Measurements from ENCODE around the gene ZC3H13.

ZC3H13 gene

DNA sequence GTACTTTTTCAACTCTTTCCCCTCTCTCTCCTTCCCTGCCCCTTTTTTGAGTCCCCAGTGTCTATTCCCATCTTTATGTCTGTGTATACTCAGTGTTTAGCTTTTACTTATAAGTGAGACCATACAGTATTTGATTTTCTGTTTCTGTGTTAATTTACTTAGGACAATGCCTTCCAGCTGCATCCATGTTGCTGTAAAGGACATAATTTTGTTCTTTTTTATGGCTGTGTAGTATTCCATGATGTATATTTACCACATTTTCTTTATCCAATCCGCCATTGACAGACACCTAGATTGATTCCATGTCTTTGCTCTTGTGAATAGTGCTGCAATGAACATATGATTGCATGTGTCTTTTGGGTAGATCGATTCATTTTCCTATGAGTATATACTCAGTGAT, 10.7 kb upstream of the ZC3H13 start:
- H3K9me2 ChIP-seq (replicated peaks; ENCODE audit: control insufficient read depth, low read length) = no peaks in the 10 kb centered on the region
- H3K4me2 ChIP-seq (ENCODE audit: low read length) = no peak overlapping the region
- no peaks in the 10 kb centered on the region for H3K4me1 ChIP-seq (ENCODE audit: control insufficient read depth, low read length)
- TF ChIP-seq, protein P1, sequence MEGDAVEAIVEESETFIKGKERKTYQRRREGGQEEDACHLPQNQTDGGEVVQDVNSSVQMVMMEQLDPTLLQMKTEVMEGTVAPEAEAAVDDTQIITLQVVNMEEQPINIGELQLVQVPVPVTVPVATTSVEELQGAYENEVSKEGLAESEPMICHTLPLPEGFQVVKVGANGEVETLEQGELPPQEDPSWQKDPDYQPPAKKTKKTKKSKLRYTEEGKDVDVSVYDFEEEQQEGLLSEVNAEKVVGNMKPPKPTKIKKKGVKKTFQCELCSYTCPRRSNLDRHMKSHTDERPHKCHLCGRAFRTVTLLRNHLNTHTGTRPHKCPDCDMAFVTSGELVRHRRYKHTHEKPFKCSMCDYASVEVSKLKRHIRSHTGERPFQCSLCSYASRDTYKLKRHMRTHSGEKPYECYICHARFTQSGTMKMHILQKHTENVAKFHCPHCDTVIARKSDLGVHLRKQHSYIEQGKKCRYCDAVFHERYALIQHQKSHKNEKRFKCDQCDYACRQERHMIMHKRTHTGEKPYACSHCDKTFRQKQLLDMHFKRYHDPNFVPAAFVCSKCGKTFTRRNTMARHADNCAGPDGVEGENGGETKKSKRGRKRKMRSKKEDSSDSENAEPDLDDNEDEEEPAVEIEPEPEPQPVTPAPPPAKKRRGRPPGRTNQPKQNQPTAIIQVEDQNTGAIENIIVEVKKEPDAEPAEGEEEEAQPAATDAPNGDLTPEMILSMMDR (IDR thresholded peaks at IDR 0.05; ENCODE audit: low read depth, low read length, poor library complexity, severe bottlenecking) = no peak
- TF ChIP-seq EZH2phosphoT487 (IDR thresholded peaks at IDR 0.05; ENCODE audit: borderline replicate concordance, low read length) = no peak
- no peaks in the 10 kb centered on the region for H3K79me2 ChIP-seq (ENCODE audit: control insufficient read depth, low read length)
- H3K27me3 ChIP-seq (ENCODE audit: control insufficient read depth, low read length) = no peaks in the 10 kb centered on the region
- H3K27ac ChIP-seq (ENCODE audit: low read depth, low read length) = no peak overlapping the region
- no peaks in the 10 kb centered on the region for H3K9me3 ChIP-seq (ENCODE audit: control insufficient read depth, insufficient read depth, low read length)
- H3K4me3 ChIP-seq (ENCODE audit: low read length) = no peak overlapping the region
- H4K20me1 ChIP-seq (ENCODE audit: control insufficient read depth, insufficient read depth, low read depth, low read length) = no peaks in the 10 kb centered on the region
- no peaks in the 10 kb centered on the region for H3K36me3 ChIP-seq (ENCODE audit: control insufficient read depth, low read length)
- no peaks in the 10 kb centered on the region for H3F3A ChIP-seq (ENCODE audit: control insufficient read depth, insufficient read depth)

- no peaks in the 10 kb centered on the region for H3F3A ChIP-seq (ENCODE audit: control insufficient read depth, insufficient read depth)
- TF ChIP-seq, protein P1 (IDR thresholded peaks at IDR 0.05; ENCODE audit: low read depth, low read length, poor library complexity, severe bottlenecking) = no peak
- H3K4me2 ChIP-seq (ENCODE audit: low read length) = no peak overlapping the region
- H3K9me2 ChIP-seq (replicated peaks; ENCODE audit: control insufficient read depth, low read length) = no peaks in the 10 kb centered on the region
- H3K36me3 ChIP-seq (ENCODE audit: control insufficient read depth, low read length) = no peaks in the 10 kb centered on the region
- no peaks in the 10 kb centered on the region for H3K79me2 ChIP-seq (ENCODE audit: control insufficient read depth, low read length)
- no peaks in the 10 kb centered on the region for H3K9me3 ChIP-seq (ENCODE audit: control insufficient read depth, insufficient read depth, low read length)
- H3K27ac ChIP-seq (ENCODE audit: low read depth, low read length) = no peak overlapping the region
- H3K4me3 ChIP-seq (ENCODE audit: low read length) = no peak overlapping the region
- peaks cover 4% of the 10 kb centered on the region for H3K4me1 ChIP-seq (ENCODE audit: control insufficient read depth, low read length)
- no peaks in the 10 kb centered on the region for H3K27me3 ChIP-seq (ENCODE audit: control insufficient read depth, low read length)
- no peaks in the 10 kb centered on the region for H4K20me1 ChIP-seq (ENCODE audit: control insufficient read depth, insufficient read depth, low read depth, low read length)
Observed at GRCh38 chr13:46062185-46062584, 9.6 kb upstream of the ZC3H13 start.

DNA sequence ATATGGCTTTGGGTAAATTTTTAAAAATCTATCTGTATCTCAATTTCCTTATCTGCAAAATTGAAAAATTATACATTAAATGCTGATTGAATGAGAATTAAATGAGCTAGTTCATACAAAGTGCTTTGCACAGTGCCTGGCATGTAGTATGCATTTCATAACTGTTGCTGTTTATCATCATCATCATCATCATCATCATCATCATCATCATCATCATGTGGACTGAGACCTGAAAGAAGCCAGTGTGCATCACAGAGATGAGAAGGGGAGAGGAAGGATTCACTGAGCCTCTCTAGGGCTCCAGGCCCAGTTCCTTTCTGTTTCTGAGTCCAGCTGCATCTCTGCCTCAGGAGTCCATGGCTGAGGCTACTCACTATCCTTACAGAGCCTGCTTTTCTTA, 6.9 kb upstream of the ZC3H13 start:
- Histone ChIP-seq H3K4me1 (ENCODE audit: control insufficient read depth, low read length) (peaks cover 12% of the 10 kb centered on the region), H3K4me3 (ENCODE audit: low read length) (no peak overlapping the region), H3K36me3 (ENCODE audit: control insufficient read depth, low read length) (no peaks in the 10 kb centered on the region), H3K27me3 (ENCODE audit: control insufficient read depth, low read length) (no peaks in the 10 kb centered on the region), H3K79me2 (ENCODE audit: control insufficient read depth, low read length) (no peaks in the 10 kb centered on the region), H3K9me3 (ENCODE audit: control insufficient read depth, insufficient read depth, low read length) (no peaks in the 10 kb centered on the region), H3F3A (ENCODE audit: control insufficient read depth, insufficient read depth) (no peaks in the 10 kb centered on the region), H3K27ac (ENCODE audit: low read depth, low read length) (no peak overlapping the region), H4K20me1 (ENCODE audit: control insufficient read depth, insufficient read depth, low read depth, low read length) (no peaks in the 10 kb centered on the region), H3K9me2 (replicated peaks; ENCODE audit: control insufficient read depth, low read length) (no peaks in the 10 kb centered on the region), H3K4me2 (ENCODE audit: low read length) (no peak overlapping the region)
- TF ChIP-seq, protein P1 (IDR thresholded peaks at IDR 0.05; ENCODE audit: low read depth, low read length, poor library complexity, severe bottlenecking) = no peak
- TF ChIP-seq EZH2phosphoT487 (IDR thresholded peaks at IDR 0.05; ENCODE audit: borderline replicate concordance, low read length) = no peak

- Histone ChIP-seq H3K4me1 (ENCODE audit: control insufficient read depth, low read length) (peaks cover 21% of the 10 kb centered on the region), H3K9me3 (ENCODE audit: control insufficient read depth, insufficient read depth, low read length) (no peaks in the 10 kb centered on the region), H3F3A (ENCODE audit: control insufficient read depth, insufficient read depth) (no peaks in the 10 kb centered on the region), H3K9me2 (replicated peaks; ENCODE audit: control insufficient read depth, low read length) (no peaks in the 10 kb centered on the region), H3K4me2 (ENCODE audit: low read length) (no peak overlapping the region), H3K4me3 (ENCODE audit: low read length) (no peak overlapping the region), H4K20me1 (ENCODE audit: control insufficient read depth, insufficient read depth, low read depth, low read length) (no peaks in the 10 kb centered on the region), H3K79me2 (ENCODE audit: control insufficient read depth, low read length) (peaks cover 10% of the 10 kb centered on the region), H3K27me3 (ENCODE audit: control insufficient read depth, low read length) (no peaks in the 10 kb centered on the region), H3K27ac (ENCODE audit: low read depth, low read length) (no peak overlapping the region), H3K36me3 (ENCODE audit: control insufficient read depth, low read length) (no peaks in the 10 kb centered on the region)
- TF ChIP-seq, protein P1 (IDR thresholded peaks at IDR 0.05; ENCODE audit: low read depth, low read length, poor library complexity, severe bottlenecking) = no peak
- no peak for TF ChIP-seq EZH2phosphoT487 (IDR thresholded peaks at IDR 0.05; ENCODE audit: borderline replicate concordance, low read length)
Observed at GRCh38 chr13:46058268-46058667, 5.7 kb upstream of the ZC3H13 start.

Data from DOHH2 (cell line).